Measurements from ENCODE around the gene LYPLA2.
"Not testable (repeated sequence)": the region's sequence is repeated elsewhere in the genome, so short reads cannot be mapped to it uniquely, and the experiment has no call there.

The LYPLA2 gene

DNA sequence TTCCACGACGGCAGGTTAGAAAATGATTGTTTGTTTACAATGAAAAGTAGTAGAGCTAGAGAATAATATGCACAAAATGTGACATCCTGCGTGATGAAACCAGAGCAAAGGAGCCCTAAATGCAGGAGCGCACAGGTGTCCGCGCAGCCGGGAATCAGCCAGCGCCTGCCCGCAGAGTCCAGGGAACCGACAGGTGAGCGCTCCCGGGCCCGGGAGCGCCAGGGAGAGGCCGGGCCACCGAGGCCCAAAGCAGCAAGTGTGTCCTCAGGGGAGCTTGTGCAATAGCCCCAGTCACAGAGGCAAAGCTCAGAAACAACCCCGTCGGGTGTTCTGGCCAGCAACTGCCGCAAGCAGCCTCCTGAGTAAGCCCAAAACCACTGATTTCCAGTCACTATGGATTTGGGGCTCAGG, 10.4 kb downstream of the LYPLA2 start:
- no peak for DNase-seq

DNA sequence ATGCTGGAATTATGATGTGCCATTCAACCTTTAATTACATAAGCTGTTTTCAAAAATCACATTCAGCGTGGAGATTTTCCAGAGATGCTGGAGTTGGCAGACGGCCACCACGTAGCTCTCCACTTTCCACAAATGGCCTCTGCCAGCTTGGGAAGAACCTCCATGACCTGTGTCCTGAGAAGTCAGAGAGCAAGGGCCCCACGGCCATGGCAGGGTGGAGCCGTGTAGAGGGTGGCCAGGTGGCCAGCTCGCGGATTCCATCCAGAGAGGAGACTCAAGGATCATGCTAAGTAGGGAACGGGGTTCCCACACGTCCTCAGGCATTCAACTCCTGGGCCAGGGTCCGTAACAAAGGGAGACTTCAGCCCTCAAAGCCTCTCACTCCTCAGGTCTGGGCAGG, 10.9 kb downstream of the LYPLA2 start:
- DNase-seq = no peak

- DNase-seq = not testable (repeated sequence)
These were observed 11.9 kb downstream of the LYPLA2 start for GRCh38 chr1:23802809-23803342.

DNA sequence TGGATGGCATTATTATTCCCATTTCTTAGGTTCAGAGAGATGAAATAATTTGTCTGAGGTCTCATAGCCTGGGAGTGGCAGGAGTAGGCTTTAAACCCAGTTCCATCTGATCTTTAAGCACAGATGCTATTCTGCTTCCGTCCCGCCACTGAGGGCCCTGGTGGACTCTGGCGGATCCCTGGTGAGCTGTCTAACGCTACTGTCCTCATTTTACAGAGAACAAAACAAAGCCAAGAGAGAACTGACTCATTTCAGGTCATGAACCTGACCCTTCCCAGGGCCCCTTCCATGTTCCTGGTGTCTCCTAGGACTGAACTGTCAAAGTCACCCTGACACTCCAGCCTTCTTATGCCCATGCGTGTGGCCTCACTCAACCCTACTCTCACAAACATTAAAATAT, 12.7 kb downstream of the LYPLA2 start:
- no peak for DNase-seq

DNA sequence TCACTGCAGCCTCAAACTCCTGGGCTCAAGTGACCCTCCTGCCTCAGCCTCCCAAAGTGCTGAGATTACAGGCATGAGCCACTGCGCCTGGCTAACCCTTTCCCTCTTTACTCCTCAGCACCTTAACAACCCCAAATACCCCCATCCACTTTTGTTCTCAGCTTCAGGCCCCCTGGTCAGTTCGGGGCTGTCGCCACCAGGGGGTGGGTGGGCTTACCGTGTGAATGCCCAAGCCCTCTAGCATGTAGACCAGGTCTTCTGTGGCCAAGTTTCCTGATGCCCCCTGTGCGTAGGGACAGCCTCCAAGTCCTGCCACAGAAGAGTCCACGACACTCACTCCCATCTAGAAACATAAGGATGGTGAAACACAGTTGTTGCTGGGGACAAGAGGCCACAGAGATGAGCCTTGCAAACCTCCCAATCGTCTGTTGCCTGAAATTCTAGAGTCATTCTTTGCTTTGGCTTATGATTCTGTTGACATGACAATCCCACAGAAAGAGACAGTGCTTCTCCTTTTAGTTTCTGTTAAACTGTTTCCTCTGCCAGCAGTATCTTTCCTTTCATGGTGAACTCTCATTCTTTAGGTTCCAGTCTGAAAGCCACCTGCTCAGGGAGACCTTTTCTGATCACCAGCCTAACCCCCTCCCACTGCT, 13.4 kb downstream of the LYPLA2 start:
- DNase-seq = no peak

GRCh38 chr1:23805025-23805424, 14.1 kb downstream of the LYPLA2 start:
- no peak for DNase-seq

GRCh38 chr1:23806280-23806679, 15.3 kb downstream of the LYPLA2 start:
- DNase-seq = no peak

GRCh38 chr1:23807453-23807852, 16.5 kb downstream of the LYPLA2 start:
- DNase-seq = no peak

DNA sequence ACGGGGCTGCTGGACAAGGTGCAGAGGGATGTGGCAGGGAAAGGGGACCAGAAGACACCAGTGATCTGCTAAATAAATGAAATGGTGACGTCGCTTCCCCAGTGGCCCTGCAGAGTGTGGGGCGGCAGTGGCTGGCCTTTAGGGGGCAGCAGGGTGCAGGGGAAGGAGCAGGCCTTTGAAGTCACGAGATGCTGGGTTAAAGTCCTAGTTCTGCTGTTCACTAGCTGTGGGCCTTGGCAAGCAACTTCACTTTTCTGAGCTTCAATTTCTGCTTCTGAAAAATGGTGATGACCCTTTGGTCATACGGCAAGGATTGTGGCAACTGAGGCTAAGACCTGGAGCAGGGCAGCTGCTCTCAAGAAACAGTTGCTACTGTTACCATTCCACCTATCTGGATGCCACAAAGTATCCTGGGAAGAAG, 18.8 kb downstream of the LYPLA2 start:
- DNase-seq = peak; percentile 87

GRCh38 chr1:23810818-23811540, 20.0 kb downstream of the LYPLA2 start:
- DNase-seq = peak; percentile 71

GRCh38 chr1:23814016-23814415, 23.1 kb downstream of the LYPLA2 start:
- DNase-seq = no peak

DNA sequence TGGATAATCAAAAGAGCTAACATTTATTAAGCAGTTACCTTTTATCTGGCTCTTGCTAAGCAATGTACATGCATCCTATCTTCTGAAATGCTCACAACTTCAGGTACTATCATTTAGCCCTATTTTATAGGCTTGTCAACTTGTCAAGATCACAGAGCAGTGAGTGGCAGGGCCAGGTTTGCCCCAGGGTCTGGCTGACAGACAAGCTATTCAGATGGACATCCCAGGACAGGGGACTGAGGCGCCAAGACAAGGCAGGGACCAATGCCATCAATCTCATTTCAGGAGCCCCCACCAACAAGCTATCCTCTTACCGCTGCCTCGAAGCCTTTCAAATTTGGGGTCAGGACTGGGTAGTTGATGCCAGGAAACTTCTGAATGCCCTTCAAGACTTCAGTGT, 25.4 kb downstream of the LYPLA2 start:
- no peak for DNase-seq

DNA sequence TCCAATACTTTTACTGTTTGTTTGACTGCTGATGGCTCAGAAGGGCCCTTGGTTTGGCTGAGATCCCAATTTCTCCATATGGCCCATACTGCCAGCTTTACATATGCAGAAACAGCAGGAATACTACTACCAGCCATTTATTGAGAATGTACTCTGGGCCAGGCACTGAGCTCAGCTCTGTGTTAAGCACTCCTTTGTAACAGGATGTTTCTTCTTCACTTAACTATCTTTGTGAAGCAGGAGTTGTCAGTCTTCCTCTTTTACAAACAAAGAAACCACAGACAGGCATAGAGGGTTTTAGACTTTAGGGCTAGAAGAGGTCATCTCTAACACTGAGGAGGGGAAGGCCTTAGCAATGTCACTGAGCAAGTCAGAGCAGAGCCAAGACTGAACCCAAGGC, 26.0 kb downstream of the LYPLA2 start:
- no peak for DNase-seq

GRCh38 chr1:23817633-23818032, 26.7 kb downstream of the LYPLA2 start:
- no peak for DNase-seq

DNA sequence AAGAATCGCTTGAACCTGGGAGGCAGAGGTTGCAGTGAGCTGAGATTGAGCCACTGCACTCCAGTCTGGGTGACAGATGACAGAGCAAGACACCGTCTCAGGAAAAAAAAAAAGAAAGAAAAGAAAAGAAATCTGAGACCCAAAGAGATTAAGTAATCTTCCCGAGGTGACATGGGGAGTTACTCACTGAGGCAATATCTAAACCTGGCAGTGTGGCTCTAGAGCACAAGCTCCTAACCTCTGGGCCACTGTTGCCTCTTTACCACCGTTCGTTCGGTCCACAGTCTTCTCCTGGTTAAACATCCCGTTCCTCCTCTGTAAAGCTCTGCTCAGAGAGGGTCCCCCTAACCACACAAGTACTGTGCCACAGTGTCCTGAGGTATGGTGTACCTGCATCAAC, 32.8 kb downstream of the LYPLA2 start:
- DNase-seq = no peak

GRCh38 chr1:23824711-23825075, 33.7 kb downstream of the LYPLA2 start:
- no peak for DNase-seq

DNA sequence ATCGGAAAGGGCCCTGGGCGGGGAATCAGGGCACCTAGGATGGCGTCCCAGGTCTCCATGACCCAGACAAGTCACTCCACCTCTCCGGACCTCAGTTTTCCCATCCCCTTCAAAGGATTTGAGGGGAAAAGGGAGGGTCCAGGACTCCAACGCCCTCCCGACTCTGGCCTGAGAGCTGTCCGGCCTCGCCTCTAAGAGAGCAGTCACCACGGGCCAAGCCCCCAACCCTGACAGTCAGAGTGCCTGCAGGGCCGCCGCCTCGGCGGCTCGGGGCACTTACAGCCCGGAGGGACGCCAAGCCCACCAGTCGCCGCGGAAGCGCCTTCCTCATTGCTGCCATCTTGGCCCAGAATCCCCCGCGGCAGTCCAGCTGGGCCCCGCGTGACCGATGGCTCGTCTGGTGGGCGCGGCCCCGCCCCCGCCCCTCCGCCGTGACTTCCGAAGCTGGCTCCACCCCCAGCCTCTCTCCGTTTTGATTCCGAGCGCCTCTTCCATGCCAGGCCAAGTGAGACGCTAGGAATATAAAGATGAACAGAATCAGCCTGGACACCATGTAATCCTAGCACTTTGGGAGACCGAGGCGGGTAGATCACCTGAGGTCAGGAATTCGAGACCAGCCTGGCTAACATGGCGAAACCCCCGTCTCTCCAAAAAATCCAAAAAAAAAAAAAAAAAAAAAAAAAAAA, 34.3 kb downstream of the LYPLA2 start, which contains the start of gene HMGCL:
TSS of gene HMGCL (minus strand) at position 354 of the 686 bp plus-strand sequence. CDS start at position 340, 14 bp downstream.
- DNase-seq = peak; percentile 89

- DNase-seq = peak; percentile 24
These were observed 35.0 kb downstream of the LYPLA2 start for GRCh38 chr1:23825762-23826522.

GRCh38 chr1:23826590-23826989, 35.6 kb downstream of the LYPLA2 start:
- not testable (repeated sequence) for DNase-seq

DNA sequence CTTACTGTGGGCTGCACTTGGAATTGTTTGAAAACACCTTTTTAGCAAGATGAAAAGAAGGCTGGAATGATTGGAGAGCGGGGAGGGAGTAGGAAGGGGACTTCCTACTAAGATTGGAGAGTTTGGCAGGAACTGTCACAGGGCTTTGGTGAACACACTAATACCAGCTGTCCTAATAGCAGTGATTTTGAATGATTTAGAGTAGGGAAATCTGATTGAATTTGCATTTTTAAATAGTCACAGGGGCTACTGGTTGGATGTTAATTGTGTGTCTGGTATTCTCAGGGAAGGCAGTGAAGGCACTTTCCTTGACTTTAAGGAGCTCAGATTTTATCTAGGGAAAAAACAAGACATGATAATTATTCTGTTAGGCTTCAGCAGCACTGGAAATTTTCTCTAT, 36.8 kb downstream of the LYPLA2 start:
- DNase-seq = no peak

- DNase-seq = not testable (repeated sequence)
These were observed 43.2 kb downstream of the LYPLA2 start for GRCh38 chr1:23834156-23834555.

DNA sequence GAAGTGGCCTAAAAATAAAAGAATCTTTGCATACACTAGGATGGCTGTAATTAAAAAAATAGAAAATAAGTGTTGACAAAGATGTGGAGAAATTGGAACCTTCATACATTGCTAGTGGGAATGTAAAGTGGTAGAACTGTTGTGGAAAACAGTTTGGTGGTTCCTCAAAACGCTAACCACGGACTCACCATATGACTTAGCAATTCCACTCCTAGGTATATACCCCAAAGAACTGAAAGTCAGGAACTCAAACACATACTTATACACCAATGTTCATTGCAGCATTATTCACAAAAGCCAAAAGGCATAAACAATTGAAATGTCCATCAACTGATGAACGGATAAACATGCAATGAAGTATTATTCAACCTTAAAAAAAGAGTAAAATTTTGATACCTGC, 45.1 kb downstream of the LYPLA2 start:
- DNase-seq = no peak

- no peak for DNase-seq
These were observed 47.0 kb downstream of the LYPLA2 start for GRCh38 chr1:23837908-23838307.
